AG08395 (cell line): ENCODE data around the gene CHST10.

Experiments used
- DNase-seq: peaks from one replicate; pipeline ENCODE4 v3.0.0; 2012; ENCODE audit warnings: mixed read lengths, low spot score

The CHST10 gene

GRCh38 chr2:100413571-100413970 is 3.9 kb downstream of the CHST10 start:
- no peak for DNase-seq

GRCh38 chr2:100412881-100413321 is 4.6 kb downstream of the CHST10 start:
- no peak for DNase-seq

GRCh38 chr2:100412466-100412865 is 5.0 kb downstream of the CHST10 start:
- DNase-seq: no peak

- no peak for DNase-seq
Measured at GRCh38 chr2:100411841-100412292, 5.6 kb downstream of the CHST10 start.

- no peak for DNase-seq
Measured at GRCh38 chr2:100409975-100410647, 7.4 kb downstream of the CHST10 start.

GRCh38 chr2:100409461-100409860 is 8.0 kb downstream of the CHST10 start:
- no peak for DNase-seq

- no peak for DNase-seq
Measured at GRCh38 chr2:100408941-100409340, 8.5 kb downstream of the CHST10 start.

GRCh38 chr2:100408104-100408503 is 9.4 kb downstream of the CHST10 start:
- DNase-seq: no peak

GRCh38 chr2:100407563-100407962 is 9.9 kb downstream of the CHST10 start:
- no peak for DNase-seq

GRCh38 chr2:100407073-100407472 is 10.4 kb downstream of the CHST10 start:
- no peak for DNase-seq

- no peak for DNase-seq
Measured at GRCh38 chr2:100406120-100406508, 11.4 kb downstream of the CHST10 start.

- DNase-seq: no peak
Measured at GRCh38 chr2:100405403-100406119, 11.9 kb downstream of the CHST10 start.

- DNase-seq: no peak
Measured at GRCh38 chr2:100404411-100404810, 13.1 kb downstream of the CHST10 start.

GRCh38 chr2:100403722-100404121 is 13.7 kb downstream of the CHST10 start:
- DNase-seq: no peak

GRCh38 chr2:100401268-100401667 is 16.2 kb downstream of the CHST10 start:
- DNase-seq: no peak

- DNase-seq: no peak
Measured at GRCh38 chr2:100399714-100400113, 17.8 kb downstream of the CHST10 start.

- no peak for DNase-seq
Measured at GRCh38 chr2:100397976-100398375, 19.5 kb downstream of the CHST10 start.

GRCh38 chr2:100397118-100397860 is 20.2 kb downstream of the CHST10 start:
- DNase-seq: no peak

- no peak for DNase-seq
Measured at GRCh38 chr2:100396483-100396882, 21.0 kb downstream of the CHST10 start.

GRCh38 chr2:100395532-100396350 is 21.7 kb downstream of the CHST10 start:
- DNase-seq: no peak

- DNase-seq: no peak
Measured at GRCh38 chr2:100394111-100394641, 23.3 kb downstream of the CHST10 start.

- no peak for DNase-seq
Measured at GRCh38 chr2:100393362-100393761, 24.1 kb downstream of the CHST10 start.
